ENCODE results near the gene SLC7A14.

DNA sequence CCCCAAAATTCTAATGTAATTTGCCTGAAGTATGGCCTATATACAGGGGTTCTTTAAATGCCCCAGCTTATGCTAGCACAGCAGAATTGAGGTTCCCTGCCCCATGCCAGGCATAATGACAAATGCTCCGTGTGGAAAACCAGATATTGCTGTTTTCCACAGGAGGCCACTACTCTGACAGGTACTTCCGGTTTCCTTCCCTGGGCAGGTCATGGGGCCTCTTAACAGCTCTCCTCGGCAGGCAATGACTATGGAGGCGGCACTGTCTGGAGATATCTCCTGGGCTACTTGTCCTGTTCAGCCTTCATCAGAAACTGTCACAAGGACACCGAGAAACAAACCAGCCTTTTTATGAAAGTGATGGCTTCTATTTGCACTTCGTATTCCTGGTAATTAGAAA lies 54.8 kb downstream of the SLC7A14 start:
- TF ChIP-seq, protein P1, sequence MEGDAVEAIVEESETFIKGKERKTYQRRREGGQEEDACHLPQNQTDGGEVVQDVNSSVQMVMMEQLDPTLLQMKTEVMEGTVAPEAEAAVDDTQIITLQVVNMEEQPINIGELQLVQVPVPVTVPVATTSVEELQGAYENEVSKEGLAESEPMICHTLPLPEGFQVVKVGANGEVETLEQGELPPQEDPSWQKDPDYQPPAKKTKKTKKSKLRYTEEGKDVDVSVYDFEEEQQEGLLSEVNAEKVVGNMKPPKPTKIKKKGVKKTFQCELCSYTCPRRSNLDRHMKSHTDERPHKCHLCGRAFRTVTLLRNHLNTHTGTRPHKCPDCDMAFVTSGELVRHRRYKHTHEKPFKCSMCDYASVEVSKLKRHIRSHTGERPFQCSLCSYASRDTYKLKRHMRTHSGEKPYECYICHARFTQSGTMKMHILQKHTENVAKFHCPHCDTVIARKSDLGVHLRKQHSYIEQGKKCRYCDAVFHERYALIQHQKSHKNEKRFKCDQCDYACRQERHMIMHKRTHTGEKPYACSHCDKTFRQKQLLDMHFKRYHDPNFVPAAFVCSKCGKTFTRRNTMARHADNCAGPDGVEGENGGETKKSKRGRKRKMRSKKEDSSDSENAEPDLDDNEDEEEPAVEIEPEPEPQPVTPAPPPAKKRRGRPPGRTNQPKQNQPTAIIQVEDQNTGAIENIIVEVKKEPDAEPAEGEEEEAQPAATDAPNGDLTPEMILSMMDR (conservative IDR thresholded peaks at IDR 0.05): no peak
- TF ChIP-seq ZFX (IDR thresholded peaks at IDR 0.05): no peak

Data from C4-2B (cell line).